ENCODE results near the gene HOXB3.

Gene HOXB3

DNA sequence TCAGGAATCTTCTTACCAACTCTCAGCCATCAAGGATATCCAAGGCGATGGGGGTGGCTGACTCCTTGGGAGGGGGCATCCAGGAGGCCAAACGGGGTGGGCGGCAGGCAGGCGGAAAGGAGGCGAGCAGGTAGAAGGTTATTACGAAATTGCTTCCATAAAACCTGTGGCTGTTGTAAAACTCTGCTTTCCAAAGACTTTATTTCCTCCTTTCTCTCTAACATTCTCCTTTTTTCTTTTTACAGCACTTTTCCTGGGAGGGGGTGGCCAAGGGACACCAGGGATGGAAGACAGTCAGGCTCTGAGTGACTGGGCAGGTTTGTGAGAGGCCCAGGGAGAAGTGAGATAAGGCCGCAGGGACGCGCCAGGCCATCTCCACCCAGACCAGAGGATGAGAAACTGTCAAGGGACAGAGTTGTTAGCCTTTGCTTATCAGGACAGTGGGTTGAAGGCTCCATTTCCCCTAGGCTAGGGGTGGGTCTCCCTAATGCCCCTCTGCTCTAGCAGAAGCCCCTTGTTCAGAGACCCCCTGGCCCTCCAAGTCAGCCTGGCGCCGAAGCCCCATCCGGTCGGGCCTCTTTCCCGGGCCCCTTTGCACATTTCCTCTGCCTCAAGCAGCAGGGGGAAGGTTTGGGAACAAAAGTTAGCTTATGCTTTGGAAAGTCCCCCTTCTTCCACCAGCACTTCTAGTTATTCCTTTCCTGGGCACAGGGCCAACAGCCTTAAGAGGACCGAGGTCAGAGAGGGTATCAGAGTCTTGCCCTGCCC lies 41.1 kb upstream of the HOXB3 start:
- ATAC-seq = no peak
- TF ChIP-seq PPARA (CRISPR knock-in tag; IDR thresholded peaks at IDR 0.05; ENCODE audit: borderline replicate concordance) = no peak
- no peak for TF ChIP-seq ISL1 (CRISPR knock-in tag; IDR thresholded peaks at IDR 0.05)
- TF ChIP-seq, protein P1, sequence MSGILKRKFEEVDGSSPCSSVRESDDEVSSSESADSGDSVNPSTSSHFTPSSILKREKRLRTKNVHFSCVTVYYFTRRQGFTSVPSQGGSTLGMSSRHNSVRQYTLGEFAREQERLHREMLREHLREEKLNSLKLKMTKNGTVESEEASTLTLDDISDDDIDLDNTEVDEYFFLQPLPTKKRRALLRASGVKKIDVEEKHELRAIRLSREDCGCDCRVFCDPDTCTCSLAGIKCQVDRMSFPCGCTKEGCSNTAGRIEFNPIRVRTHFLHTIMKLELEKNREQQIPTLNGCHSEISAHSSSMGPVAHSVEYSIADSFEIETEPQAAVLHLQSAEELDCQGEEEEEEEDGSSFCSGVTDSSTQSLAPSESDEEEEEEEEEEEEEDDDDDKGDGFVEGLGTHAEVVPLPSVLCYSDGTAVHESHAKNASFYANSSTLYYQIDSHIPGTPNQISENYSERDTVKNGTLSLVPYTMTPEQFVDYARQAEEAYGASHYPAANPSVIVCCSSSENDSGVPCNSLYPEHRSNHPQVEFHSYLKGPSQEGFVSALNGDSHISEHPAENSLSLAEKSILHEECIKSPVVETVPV (CRISPR knock-in tag; IDR thresholded peaks at IDR 0.05) = no peak
- no peak for TF ChIP-seq ZNF70 (CRISPR knock-in tag; IDR thresholded peaks at IDR 0.05)
- no peak for TF ChIP-seq ZC3H10 (CRISPR knock-in tag; IDR thresholded peaks at IDR 0.05)
- TF ChIP-seq TOX (CRISPR knock-in tag; IDR thresholded peaks at IDR 0.05; ENCODE audit: borderline replicate concordance) = no peak

DNA sequence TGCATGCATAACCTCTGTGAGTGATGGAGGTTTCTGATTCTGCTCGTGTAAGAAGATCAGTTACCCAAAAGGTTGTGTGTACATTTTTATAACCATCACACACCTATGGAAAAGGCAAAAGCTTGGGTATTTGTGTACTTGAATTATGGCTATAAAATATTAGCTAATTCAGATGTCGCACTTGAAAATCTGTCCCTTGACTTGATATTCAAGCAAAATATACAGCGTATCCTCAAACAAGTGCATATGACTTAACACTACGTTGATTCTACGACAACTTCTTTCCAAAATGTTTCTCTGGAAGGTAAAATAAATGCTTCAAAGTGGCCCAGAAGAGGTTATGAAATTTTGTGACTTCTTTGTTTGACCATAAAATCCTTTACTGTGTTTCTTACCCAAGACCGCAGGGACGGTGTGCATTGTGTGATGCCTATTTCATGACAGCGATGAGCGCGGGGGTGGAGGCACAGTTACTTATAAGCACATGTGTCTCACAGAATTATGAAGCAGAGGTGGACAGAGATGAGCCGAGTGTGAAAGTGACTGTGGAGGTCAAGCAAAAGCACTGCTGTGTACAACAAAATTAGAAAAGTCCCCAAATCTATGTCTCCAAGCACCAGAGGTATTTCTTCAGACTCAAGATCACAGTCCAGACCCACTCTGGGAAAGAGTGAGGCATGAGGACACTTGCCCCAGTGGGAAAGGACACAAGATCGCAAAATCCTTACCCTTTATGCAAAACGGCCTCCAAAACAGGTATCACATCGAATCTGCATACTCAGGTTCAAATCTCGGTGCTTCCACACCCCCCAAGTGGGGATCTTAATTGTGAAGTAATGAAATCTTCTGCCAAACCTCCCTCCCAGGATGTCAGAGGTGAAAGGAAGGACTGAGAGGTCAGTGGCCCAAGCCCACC lies 40.2 kb upstream of the HOXB3 start:
- ATAC-seq = no peak
- TF ChIP-seq TCF4 (CRISPR knock-in tag; IDR thresholded peaks at IDR 0.05; ENCODE audit: borderline replicate concordance) (no peak), ZNF565 (CRISPR knock-in tag; conservative IDR thresholded peaks at IDR 0.05; ENCODE audit: low read depth) (no peak), ZFP3 (CRISPR knock-in tag; IDR thresholded peaks at IDR 0.05) (no peak), ZC3H10 (CRISPR knock-in tag; IDR thresholded peaks at IDR 0.05) (no peak), ZNF70 (CRISPR knock-in tag; IDR thresholded peaks at IDR 0.05) (no peak), CSDC2 (CRISPR knock-in tag; IDR thresholded peaks at IDR 0.05) (no peak), ZNF8 (CRISPR knock-in tag; IDR thresholded peaks at IDR 0.05) (no peak), BACH2 (CRISPR knock-in tag; IDR thresholded peaks at IDR 0.05; ENCODE audit: borderline replicate concordance) (no peak), ARNTL (CRISPR knock-in tag; IDR thresholded peaks at IDR 0.05; ENCODE audit: borderline replicate concordance, low read depth) (no peak), SNAI2 (CRISPR knock-in tag; IDR thresholded peaks at IDR 0.05) (no peak), ZFP30 (CRISPR knock-in tag; IDR thresholded peaks at IDR 0.05) (no peak)
- TF ChIP-seq, protein P2, sequence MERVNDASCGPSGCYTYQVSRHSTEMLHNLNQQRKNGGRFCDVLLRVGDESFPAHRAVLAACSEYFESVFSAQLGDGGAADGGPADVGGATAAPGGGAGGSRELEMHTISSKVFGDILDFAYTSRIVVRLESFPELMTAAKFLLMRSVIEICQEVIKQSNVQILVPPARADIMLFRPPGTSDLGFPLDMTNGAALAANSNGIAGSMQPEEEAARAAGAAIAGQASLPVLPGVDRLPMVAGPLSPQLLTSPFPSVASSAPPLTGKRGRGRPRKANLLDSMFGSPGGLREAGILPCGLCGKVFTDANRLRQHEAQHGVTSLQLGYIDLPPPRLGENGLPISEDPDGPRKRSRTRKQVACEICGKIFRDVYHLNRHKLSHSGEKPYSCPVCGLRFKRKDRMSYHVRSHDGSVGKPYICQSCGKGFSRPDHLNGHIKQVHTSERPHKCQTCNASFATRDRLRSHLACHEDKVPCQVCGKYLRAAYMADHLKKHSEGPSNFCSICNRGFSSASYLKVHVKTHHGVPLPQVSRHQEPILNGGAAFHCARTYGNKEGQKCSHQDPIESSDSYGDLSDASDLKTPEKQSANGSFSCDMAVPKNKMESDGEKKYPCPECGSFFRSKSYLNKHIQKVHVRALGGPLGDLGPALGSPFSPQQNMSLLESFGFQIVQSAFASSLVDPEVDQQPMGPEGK (CRISPR knock-in tag; IDR thresholded peaks at IDR 0.05; ENCODE audit: borderline replicate concordance) = no peak
- TF ChIP-seq, protein P3, sequence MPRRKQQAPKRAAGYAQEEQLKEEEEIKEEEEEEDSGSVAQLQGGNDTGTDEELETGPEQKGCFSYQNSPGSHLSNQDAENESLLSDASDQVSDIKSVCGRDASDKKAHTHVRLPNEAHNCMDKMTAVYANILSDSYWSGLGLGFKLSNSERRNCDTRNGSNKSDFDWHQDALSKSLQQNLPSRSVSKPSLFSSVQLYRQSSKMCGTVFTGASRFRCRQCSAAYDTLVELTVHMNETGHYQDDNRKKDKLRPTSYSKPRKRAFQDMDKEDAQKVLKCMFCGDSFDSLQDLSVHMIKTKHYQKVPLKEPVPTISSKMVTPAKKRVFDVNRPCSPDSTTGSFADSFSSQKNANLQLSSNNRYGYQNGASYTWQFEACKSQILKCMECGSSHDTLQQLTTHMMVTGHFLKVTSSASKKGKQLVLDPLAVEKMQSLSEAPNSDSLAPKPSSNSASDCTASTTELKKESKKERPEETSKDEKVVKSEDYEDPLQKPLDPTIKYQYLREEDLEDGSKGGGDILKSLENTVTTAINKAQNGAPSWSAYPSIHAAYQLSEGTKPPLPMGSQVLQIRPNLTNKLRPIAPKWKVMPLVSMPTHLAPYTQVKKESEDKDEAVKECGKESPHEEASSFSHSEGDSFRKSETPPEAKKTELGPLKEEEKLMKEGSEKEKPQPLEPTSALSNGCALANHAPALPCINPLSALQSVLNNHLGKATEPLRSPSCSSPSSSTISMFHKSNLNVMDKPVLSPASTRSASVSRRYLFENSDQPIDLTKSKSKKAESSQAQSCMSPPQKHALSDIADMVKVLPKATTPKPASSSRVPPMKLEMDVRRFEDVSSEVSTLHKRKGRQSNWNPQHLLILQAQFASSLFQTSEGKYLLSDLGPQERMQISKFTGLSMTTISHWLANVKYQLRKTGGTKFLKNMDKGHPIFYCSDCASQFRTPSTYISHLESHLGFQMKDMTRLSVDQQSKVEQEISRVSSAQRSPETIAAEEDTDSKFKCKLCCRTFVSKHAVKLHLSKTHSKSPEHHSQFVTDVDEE (CRISPR knock-in tag; IDR thresholded peaks at IDR 0.05) = no peak
- TF ChIP-seq, protein P4, sequence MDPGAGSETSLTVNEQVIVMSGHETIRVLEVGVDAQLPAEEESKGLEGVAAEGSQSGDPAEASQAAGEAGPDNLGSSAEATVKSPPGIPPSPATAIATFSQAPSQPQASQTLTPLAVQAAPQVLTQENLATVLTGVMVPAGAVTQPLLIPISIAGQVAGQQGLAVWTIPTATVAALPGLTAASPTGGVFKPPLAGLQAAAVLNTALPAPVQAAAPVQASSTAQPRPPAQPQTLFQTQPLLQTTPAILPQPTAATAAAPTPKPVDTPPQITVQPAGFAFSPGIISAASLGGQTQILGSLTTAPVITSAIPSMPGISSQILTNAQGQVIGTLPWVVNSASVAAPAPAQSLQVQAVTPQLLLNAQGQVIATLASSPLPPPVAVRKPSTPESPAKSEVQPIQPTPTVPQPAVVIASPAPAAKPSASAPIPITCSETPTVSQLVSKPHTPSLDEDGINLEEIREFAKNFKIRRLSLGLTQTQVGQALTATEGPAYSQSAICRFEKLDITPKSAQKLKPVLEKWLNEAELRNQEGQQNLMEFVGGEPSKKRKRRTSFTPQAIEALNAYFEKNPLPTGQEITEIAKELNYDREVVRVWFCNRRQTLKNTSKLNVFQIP (CRISPR knock-in tag; IDR thresholded peaks at IDR 0.05; ENCODE audit: borderline replicate concordance, low read depth) = no peak
- TF ChIP-seq, protein P1 (CRISPR knock-in tag; IDR thresholded peaks at IDR 0.05) = no peak

DNA sequence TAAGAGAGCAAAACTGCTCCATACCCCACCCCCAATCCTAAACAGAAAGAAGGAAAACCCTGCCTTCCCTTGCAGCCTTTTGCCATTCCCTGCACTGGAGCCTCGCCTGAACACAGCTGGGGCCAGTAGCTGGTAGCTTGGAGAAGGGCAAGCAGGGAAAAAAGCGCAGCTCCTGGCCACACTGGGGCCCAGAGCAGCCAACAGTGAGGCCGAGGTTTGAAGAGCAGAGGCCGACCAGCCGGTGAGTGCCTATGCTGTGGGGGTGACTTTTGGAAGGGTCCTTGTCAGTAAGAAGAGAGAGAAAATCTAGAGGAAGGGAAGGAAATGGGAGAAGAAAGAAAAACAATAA lies 39.3 kb upstream of the HOXB3 start:
- TF ChIP-seq TOX (CRISPR knock-in tag; IDR thresholded peaks at IDR 0.05; ENCODE audit: borderline replicate concordance) (no peak), CSDC2 (CRISPR knock-in tag; IDR thresholded peaks at IDR 0.05) (no peak), ARNTL (CRISPR knock-in tag; IDR thresholded peaks at IDR 0.05; ENCODE audit: borderline replicate concordance, low read depth) (no peak), TCF4 (CRISPR knock-in tag; IDR thresholded peaks at IDR 0.05; ENCODE audit: borderline replicate concordance) (no peak), ISL1 (CRISPR knock-in tag; IDR thresholded peaks at IDR 0.05) (no peak), SNAI2 (CRISPR knock-in tag; IDR thresholded peaks at IDR 0.05) (no peak), BACH2 (CRISPR knock-in tag; IDR thresholded peaks at IDR 0.05; ENCODE audit: borderline replicate concordance) (no peak), ZNF70 (CRISPR knock-in tag; IDR thresholded peaks at IDR 0.05) (no peak), ZNF8 (CRISPR knock-in tag; IDR thresholded peaks at IDR 0.05) (no peak), ZC3H10 (CRISPR knock-in tag; IDR thresholded peaks at IDR 0.05) (no peak)
- TF ChIP-seq, protein P5, sequence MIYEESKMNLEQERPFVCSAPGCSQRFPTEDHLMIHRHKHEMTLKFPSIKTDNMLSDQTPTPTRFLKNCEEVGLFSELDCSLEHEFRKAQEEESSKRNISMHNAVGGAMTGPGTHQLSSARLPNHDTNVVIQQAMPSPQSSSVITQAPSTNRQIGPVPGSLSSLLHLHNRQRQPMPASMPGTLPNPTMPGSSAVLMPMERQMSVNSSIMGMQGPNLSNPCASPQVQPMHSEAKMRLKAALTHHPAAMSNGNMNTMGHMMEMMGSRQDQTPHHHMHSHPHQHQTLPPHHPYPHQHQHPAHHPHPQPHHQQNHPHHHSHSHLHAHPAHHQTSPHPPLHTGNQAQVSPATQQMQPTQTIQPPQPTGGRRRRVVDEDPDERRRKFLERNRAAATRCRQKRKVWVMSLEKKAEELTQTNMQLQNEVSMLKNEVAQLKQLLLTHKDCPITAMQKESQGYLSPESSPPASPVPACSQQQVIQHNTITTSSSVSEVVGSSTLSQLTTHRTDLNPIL (CRISPR knock-in tag; IDR thresholded peaks at IDR 0.05; ENCODE audit: low read depth) = no peak
- TF ChIP-seq, protein P3 (CRISPR knock-in tag; IDR thresholded peaks at IDR 0.05) = no peak
- ATAC-seq = no peak

Data from SK-N-SH treated with all-trans-retinoic acid at 6 μM for 48 hours (cell line).